ENCODE results near the gene SECISBP2L.

Gene SECISBP2L

GRCh38 chr15:48962662-48963523 lies 83.4 kb downstream of the SECISBP2L start:
- peak in 3 of 4 experiments; percentile 6 to 13 (median 10) for DNase-seq

- DNase-seq: no peak
Observed at GRCh38 chr15:48955967-48956366, 90.3 kb downstream of the SECISBP2L start.

DNA sequence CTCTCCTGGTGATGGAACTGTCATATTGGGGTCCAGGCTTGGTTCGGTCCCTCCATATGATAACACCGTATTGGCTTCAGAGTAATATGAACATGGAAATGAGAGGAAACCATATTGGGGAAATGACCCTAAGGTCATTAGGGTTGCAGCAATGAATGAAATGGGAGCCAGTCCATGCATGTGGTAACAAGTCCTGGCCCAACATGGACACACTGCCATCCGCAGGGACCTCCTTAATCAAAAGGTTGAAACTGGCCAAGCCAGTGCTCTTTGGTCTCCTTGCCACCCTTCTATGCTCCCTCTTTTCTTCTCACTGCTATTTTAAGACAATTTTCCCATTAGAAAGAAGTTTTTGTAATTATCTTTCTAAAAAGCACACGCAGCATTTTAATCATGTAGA lies 90.9 kb downstream of the SECISBP2L start:
- no peak for DNase-seq

DNA sequence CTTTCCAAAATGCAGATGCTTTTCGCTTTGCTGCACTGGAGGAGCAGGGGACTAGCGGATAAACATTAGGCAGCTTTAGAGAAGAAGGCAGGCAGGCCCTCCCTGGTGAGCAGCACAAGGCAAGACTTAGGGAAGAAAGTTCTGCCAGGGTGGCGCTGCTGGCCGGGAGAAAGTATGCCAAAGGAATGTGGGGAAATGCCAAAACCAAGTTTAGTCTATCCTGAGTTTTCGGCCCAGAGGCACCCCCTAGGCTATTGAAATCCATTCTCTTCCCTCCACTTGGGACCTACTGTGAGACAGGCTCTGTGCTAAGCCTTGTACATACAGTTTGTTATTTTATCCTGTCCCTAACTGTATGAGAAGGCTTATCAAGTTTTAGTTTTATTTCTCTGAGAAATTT lies 91.7 kb downstream of the SECISBP2L start:
- no peak for DNase-seq

DNA sequence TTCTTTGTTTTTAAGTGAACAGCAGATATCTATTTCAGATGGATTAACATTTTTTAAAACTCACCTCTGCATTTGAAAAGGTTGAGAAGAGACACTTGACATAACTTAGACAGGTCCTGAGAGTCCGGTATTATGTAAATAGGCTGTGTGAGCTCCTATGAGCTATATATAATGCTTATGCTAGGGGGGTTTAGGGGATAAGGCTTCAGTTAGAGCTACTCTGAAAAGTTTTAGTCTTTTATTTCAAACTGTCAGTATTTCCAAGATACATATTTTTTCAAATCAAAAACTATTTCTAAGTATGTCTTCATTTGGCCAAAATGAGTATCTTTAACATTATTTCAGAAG lies 99.4 kb downstream of the SECISBP2L start:
- no peak for DNase-seq

DNA sequence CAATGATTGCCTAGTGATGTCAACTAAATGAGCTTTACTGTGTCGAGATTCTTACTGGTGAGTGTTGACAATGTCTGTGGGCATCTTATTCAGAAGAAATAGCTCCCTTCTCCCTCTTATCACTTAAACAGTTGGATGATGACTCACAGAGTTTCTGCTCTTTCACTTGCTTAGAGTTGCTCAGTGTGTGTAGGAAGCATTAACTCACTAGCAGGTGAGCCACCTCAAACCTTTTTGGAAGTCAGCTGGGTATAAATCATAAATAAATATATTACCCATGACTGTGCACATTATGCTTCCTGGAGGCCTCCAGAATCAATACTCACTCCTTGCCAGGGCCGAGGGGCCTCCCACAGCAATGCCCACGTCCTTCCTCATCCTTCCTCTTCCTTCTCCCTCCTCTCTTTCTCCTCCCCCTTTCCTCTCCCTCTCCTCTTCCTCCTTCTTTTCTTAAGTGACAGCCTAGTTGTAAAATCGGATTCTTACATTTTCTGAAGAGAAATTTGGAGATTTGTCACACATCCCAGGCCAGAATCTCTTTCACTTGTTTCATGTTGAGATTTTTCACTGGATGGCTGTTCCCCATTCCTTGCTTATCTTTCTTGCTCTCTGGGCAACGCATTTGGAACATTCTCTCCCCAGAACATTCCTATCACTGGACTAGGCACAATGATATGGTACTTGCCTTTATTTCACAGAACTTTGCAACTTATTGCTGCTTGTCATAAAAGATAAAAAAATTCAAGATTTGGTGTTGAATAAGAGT lies 100.0 kb downstream of the SECISBP2L start:
- DNase-seq: peak; percentile 9 to 49 (median 42)

GRCh38 chr15:48945386-48945785 lies 100.9 kb downstream of the SECISBP2L start:
- no peak for DNase-seq

GRCh38 chr15:48941904-48942303 lies 104.3 kb downstream of the SECISBP2L start:
- DNase-seq: no peak

- no peak for DNase-seq
Observed at GRCh38 chr15:48940508-48940907, 105.7 kb downstream of the SECISBP2L start.

- DNase-seq: no peak
Observed at GRCh38 chr15:48939648-48940047, 106.6 kb downstream of the SECISBP2L start.
